Measurements from ENCODE around the gene LYSET. TPM values are rescaled to one million over a fixed set of nuclear protein-coding genes. Genes with fewer than 3 reads are reported as not detected.
"Not testable (repeated sequence)": the region's sequence is repeated elsewhere in the genome, so short reads cannot be mapped to it uniquely, and the experiment has no call there.

LYSET gene
- total RNA-seq, 2 donors from 2014 or later: 25.0 to 27.9 TPM

- H3K27ac ChIP-seq (ENCODE audit: low read depth, low read length): no peak overlapping the region
- no peak for DNase-seq
- no peaks in the 10 kb centered on the region for H3K9me3 ChIP-seq (ENCODE audit: control insufficient read depth, low read length)
- no peaks in the 10 kb centered on the region for H3K4me1 ChIP-seq (ENCODE audit: control insufficient read depth, insufficient read depth, low read length)
- no peaks in the 10 kb centered on the region for H3K36me3 ChIP-seq (ENCODE audit: control insufficient read depth, insufficient read depth, low read length)
- Mint-ChIP-seq H3K9me3 (no peaks in the 10 kb centered on the region), H3K27me3 (ENCODE audit: insufficient read depth) (no peaks in the 10 kb centered on the region), H3K27ac (no peak overlapping the region), H3K36me3 (ENCODE audit: low read depth) (no peaks in the 10 kb centered on the region), H3K4me3 (no peak overlapping the region), H3K4me1 (peaks cover 3% of the 10 kb centered on the region)
- H3K27me3 ChIP-seq (ENCODE audit: control insufficient read depth, insufficient read depth, low read length, poor library complexity, severe bottlenecking): no peaks in the 10 kb centered on the region
- TF ChIP-seq CTCF (conservative IDR thresholded peaks at IDR 0.05): no peak
- H3K4me3 ChIP-seq (ENCODE audit: low read length): no peak overlapping the region
- H3K9ac ChIP-seq (ENCODE audit: extremely low read depth, low read length, poor library complexity, severe bottlenecking): no peak overlapping the region
- WGBS, 2 experiments (ENCODE audit: insufficient coverage in 1 of 2, insufficient read length in 1 of 2): 89 to 100% methylated on average over 2 to 8 of the region's 8 CpGs
Measured at GRCh38 chr14:93156693-93157369, 28.3 kb upstream of the LYSET start.

GRCh38 chr14:93158349-93158748, 26.8 kb upstream of the LYSET start:
- H3K4me3 Mint-ChIP-seq; H3K9ac ChIP-seq (ENCODE audit: extremely low read depth, low read length, poor library complexity, severe bottlenecking); H3K9me3 ChIP-seq (ENCODE audit: control insufficient read depth, low read length); H3K4me3 ChIP-seq (ENCODE audit: low read length); H3K36me3 ChIP-seq (ENCODE audit: control insufficient read depth, insufficient read depth, low read length); H3K27me3 ChIP-seq (ENCODE audit: control insufficient read depth, insufficient read depth, low read length, poor library complexity, severe bottlenecking); H3K27ac ChIP-seq (ENCODE audit: low read depth, low read length); H3K4me1 Mint-ChIP-seq; H3K27ac Mint-ChIP-seq; H3K36me3 Mint-ChIP-seq (ENCODE audit: low read depth); H3K27me3 Mint-ChIP-seq (ENCODE audit: insufficient read depth); DNase-seq; H3K9me3 Mint-ChIP-seq; H3K4me1 ChIP-seq (ENCODE audit: control insufficient read depth, insufficient read depth, low read length): not testable (repeated sequence)
- WGBS, 2 experiments (ENCODE audit: insufficient coverage in 1 of 2, insufficient read length in 1 of 2): 92% methylated on average over 6 of the region's 7 CpGs; no CpG with 5 or more reads in 1 of the 2 experiments

GRCh38 chr14:93159625-93160352, 25.3 kb upstream of the LYSET start:
- H3K27me3 Mint-ChIP-seq (ENCODE audit: insufficient read depth); H3K4me3 Mint-ChIP-seq; H3K27ac Mint-ChIP-seq; DNase-seq; H3K9me3 ChIP-seq (ENCODE audit: control insufficient read depth, low read length); H3K9me3 Mint-ChIP-seq; H3K27me3 ChIP-seq (ENCODE audit: control insufficient read depth, insufficient read depth, low read length, poor library complexity, severe bottlenecking); H3K4me1 ChIP-seq (ENCODE audit: control insufficient read depth, insufficient read depth, low read length); H3K4me3 ChIP-seq (ENCODE audit: low read length); H3K36me3 Mint-ChIP-seq (ENCODE audit: low read depth); H3K36me3 ChIP-seq (ENCODE audit: control insufficient read depth, insufficient read depth, low read length); H3K27ac ChIP-seq (ENCODE audit: low read depth, low read length); H3K9ac ChIP-seq (ENCODE audit: extremely low read depth, low read length, poor library complexity, severe bottlenecking); H3K4me1 Mint-ChIP-seq: not testable (repeated sequence)
- 83% methylated on average over 4 of the region's 5 CpGs; no CpG with 5 or more reads in 1 of the 2 experiments for WGBS, 2 experiments (ENCODE audit: insufficient coverage in 1 of 2, insufficient read length in 1 of 2)

GRCh38 chr14:93160353-93160801, 24.7 kb upstream of the LYSET start:
- Histone ChIP-seq H3K4me1 (ENCODE audit: control insufficient read depth, insufficient read depth, low read length) (no peaks in the 10 kb centered on the region), H3K4me3 (ENCODE audit: low read length) (no peak overlapping the region), H3K9ac (ENCODE audit: extremely low read depth, low read length, poor library complexity, severe bottlenecking) (no peak overlapping the region), H3K36me3 (ENCODE audit: control insufficient read depth, insufficient read depth, low read length) (no peaks in the 10 kb centered on the region), H3K9me3 (ENCODE audit: control insufficient read depth, low read length) (no peaks in the 10 kb centered on the region), H3K27ac (ENCODE audit: low read depth, low read length) (no peak overlapping the region), H3K27me3 (ENCODE audit: control insufficient read depth, insufficient read depth, low read length, poor library complexity, severe bottlenecking) (no peaks in the 10 kb centered on the region)
- no peaks in the 10 kb centered on the region for H3K9me3 Mint-ChIP-seq
- TF ChIP-seq CTCF (conservative IDR thresholded peaks at IDR 0.05): peak; percentile 71
- no peaks in the 10 kb centered on the region for H3K36me3 Mint-ChIP-seq (ENCODE audit: low read depth)
- peak overlapping the region; percentile 44 for H3K27ac Mint-ChIP-seq
- no peak overlapping the region for H3K4me3 Mint-ChIP-seq
- peaks cover 3% of the 10 kb centered on the region for H3K4me1 Mint-ChIP-seq
- 63 to 83% methylated on average over 2 to 3 of the region's 4 CpGs for WGBS, 2 experiments (ENCODE audit: insufficient coverage in 1 of 2, insufficient read length in 1 of 2)
- H3K27me3 Mint-ChIP-seq (ENCODE audit: insufficient read depth): no peaks in the 10 kb centered on the region
- DNase-seq: peak; percentile 73
